HG03378 (cell line): ENCODE results near the gene TMA7.

ENCODE experiments used
- ATAC-seq: cut with Tn5 transposase; IDR thresholded peaks from one replicate; pipeline ENCODE4 v1.9.1; 2021; ENCODE audit warnings: mild to moderate bottlenecking, moderate library complexity; ENCODE audit not compliant: unreplicated experiment

TMA7 gene

DNA sequence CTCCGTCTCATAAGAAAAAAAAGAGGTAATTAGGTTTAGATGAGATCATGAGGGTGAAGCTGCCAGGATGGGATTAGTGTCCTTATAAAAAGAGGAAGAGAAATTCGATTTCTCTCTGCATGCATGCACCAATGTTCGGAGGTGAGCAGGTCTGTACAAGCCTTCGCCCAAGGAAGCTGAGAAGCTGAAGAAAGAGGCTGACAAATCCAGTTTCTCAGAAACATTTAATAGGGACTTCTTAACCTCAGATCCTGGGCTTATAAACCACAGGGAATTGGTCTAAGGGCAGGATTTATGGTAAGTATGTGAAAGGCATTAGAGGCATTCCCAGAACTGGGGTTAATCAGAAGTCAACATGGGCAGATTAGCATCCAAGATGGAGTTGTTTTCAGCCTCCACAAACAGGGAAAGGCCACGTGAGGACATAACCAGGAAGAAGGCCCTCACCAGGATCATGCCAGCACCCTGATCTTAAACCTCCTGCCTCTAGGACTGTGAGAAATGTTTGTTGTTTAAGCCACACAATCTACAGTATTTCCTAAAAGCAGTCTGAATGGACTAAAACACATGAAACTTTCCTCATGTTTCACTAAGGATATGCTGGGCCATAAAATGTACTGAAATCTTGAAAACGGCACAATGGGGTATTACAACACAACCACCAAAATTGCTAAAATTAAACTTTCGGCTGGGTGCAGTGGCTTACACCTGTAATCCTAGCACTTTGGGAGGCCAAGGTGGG is 52.6 kb downstream of the TMA7 start:
- ATAC-seq, result no peak

DNA sequence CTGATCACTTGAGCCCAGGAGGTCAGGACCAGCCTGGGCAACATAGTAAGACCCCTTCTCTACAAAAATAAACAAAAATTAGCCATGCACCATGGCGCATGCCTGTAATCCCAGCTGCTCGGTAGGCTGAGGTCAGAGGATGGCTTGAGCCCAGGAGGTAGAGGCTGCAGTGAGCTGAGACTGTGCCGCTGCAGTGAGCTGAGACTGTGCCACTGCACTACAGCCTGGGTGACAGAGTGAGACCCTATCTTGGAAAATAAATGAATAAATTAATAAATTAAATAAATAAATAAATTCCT is 53.1 kb downstream of the TMA7 start:
- ATAC-seq, result no peak
